ENCODE data around the gene TMEM114. TPM values are rescaled to one million over a fixed set of nuclear protein-coding genes. Genes with fewer than 3 reads are reported as not detected.
"Not testable (repeated sequence)": the region's sequence is repeated elsewhere in the genome, so short reads cannot be mapped to it uniquely, and the experiment has no call there.

Gene TMEM114
- total RNA-seq, 1 experiment from 2014 or later = not detected

GRCh38 chr16:8583199-8583598, 7.1 kb downstream of the TMEM114 start:
- peak; percentile 63 for DNase-seq (ENCODE audit: low read depth)
- in situ Hi-C loops (cut with HindIII; ENCODE audit: low pct_unique_long_range_greater_than_20kb, low sequenced_read_pairs) = no loop called here

- DNase-seq (ENCODE audit: low read depth) = no peak
- in situ Hi-C loops (cut with HindIII; ENCODE audit: low pct_unique_long_range_greater_than_20kb, low sequenced_read_pairs) = no loop called here
These were observed 8.3 kb downstream of the TMEM114 start for GRCh38 chr16:8581831-8582580.

- in situ Hi-C loops (cut with HindIII; ENCODE audit: low pct_unique_long_range_greater_than_20kb, low sequenced_read_pairs) = no loop called here
These were observed 10.8 kb downstream of the TMEM114 start for GRCh38 chr16:8579559-8579958.

GRCh38 chr16:8577678-8578304, 12.5 kb downstream of the TMEM114 start:
- in situ Hi-C loops (cut with HindIII; ENCODE audit: low pct_unique_long_range_greater_than_20kb, low sequenced_read_pairs) = no loop called here
- no peak for DNase-seq (ENCODE audit: low read depth)

More at GRCh38 chr16:8579559-8579958, 10.8 kb downstream of the TMEM114 start:
- DNase-seq (ENCODE audit: low read depth) = no peak

- no peak for DNase-seq (ENCODE audit: low read depth)
- in situ Hi-C loops (cut with HindIII; ENCODE audit: low pct_unique_long_range_greater_than_20kb, low sequenced_read_pairs) = no loop called here
These were observed 13.9 kb downstream of the TMEM114 start for GRCh38 chr16:8576141-8577004.

GRCh38 chr16:8575399-8575798, 14.9 kb downstream of the TMEM114 start:
- DNase-seq (ENCODE audit: low read depth) = peak; percentile 54
- in situ Hi-C loops (cut with HindIII; ENCODE audit: low pct_unique_long_range_greater_than_20kb, low sequenced_read_pairs) = no loop called here

GRCh38 chr16:8572919-8573724, 17.2 kb downstream of the TMEM114 start:
- in situ Hi-C loops (cut with HindIII; ENCODE audit: low pct_unique_long_range_greater_than_20kb, low sequenced_read_pairs) = no loop called here
- peak; percentile 66 for DNase-seq (ENCODE audit: low read depth)

- in situ Hi-C loops (cut with HindIII; ENCODE audit: low pct_unique_long_range_greater_than_20kb, low sequenced_read_pairs) = no loop called here
- no peak for DNase-seq (ENCODE audit: low read depth)
These were observed 18.0 kb downstream of the TMEM114 start for GRCh38 chr16:8572063-8572918.

GRCh38 chr16:8571061-8571596, 19.2 kb downstream of the TMEM114 start:
- DNase-seq (ENCODE audit: low read depth) = peak; percentile 46
- in situ Hi-C loops (cut with HindIII; ENCODE audit: low pct_unique_long_range_greater_than_20kb, low sequenced_read_pairs) = no loop called here

GRCh38 chr16:8570393-8570792, 19.9 kb downstream of the TMEM114 start:
- in situ Hi-C loops (cut with HindIII; ENCODE audit: low pct_unique_long_range_greater_than_20kb, low sequenced_read_pairs); DNase-seq (ENCODE audit: low read depth): not testable (repeated sequence)

GRCh38 chr16:8569650-8570346, 20.5 kb downstream of the TMEM114 start:
- no peak for DNase-seq (ENCODE audit: low read depth)
- in situ Hi-C loops (cut with HindIII; ENCODE audit: low pct_unique_long_range_greater_than_20kb, low sequenced_read_pairs) = no loop called here

- in situ Hi-C loops (cut with HindIII; ENCODE audit: low pct_unique_long_range_greater_than_20kb, low sequenced_read_pairs) = no loop called here
- DNase-seq (ENCODE audit: low read depth) = no peak
These were observed 22.1 kb downstream of the TMEM114 start for GRCh38 chr16:8568231-8568617.

- peak; percentile 83 for DNase-seq (ENCODE audit: low read depth)
- in situ Hi-C loops (cut with HindIII; ENCODE audit: low pct_unique_long_range_greater_than_20kb, low sequenced_read_pairs) = no loop called here
These were observed 22.7 kb downstream of the TMEM114 start for GRCh38 chr16:8567355-8568230.

GRCh38 chr16:8565498-8565897, 24.8 kb downstream of the TMEM114 start:
- in situ Hi-C loops (cut with HindIII; ENCODE audit: low pct_unique_long_range_greater_than_20kb, low sequenced_read_pairs) = no loop called here
- DNase-seq (ENCODE audit: low read depth) = no peak

GRCh38 chr16:8564934-8565345, 25.4 kb downstream of the TMEM114 start:
- no peak for DNase-seq (ENCODE audit: low read depth)
- in situ Hi-C loops (cut with HindIII; ENCODE audit: low pct_unique_long_range_greater_than_20kb, low sequenced_read_pairs) = no loop called here
